ENCODE measurements around the gene MB. TPM values are rescaled to one million over a fixed set of nuclear protein-coding genes. Genes with fewer than 3 reads are reported as not detected.

Gene MB
- total RNA-seq, 4 donors from 2014 or later: 5.6 to 11.7 (median 9.8) TPM

DNA sequence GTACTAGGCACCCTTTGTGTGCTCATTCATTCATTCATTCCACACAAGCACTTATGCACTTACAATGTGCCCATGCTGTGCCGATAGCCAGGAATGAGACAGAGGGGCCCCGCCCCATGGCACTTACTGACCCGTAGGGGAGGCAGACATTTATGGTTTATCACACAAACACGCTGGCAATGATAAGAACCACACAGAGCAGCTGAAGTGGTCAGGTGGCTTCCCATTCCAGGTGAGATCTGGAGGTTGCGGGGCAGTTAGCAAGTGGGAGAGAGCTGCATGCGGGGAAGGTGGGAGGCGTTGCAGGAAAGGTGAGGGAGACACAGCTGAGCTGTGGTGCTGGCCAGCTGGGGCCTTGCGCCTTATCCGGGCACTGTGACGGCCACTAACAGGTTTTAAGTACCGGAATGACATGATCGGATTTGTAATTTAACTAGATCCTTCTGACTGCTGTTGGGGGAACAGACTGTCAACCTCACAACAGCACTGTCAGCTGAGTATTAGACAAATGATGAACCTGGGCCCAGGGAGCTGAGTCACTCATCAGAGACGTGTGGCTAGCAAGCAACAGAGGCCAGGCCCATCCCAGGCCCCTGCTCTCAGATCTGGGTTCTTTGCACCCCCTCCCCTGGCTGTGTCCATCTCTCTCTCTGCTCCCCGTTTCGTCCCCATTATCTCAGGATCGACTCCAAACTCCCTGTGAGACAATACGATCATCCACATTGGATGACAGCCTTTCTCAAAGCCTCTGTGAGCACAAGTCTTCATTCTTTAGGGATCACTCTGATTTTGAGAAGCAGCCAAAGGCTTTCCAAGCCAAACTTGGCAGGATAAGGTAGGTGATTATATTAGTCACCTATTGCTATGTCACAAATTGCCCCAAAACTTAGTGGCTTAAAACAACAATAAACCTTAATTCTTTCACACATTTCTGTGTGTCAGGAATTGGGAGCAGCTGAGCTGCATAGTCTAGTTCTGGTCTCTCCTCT, 48.1 kb downstream of the MB start:
- Histone ChIP-seq H3K27ac (no peak overlapping the region), H3K27me3 (no peaks in the 10 kb centered on the region), H3K36me3 (no peaks in the 10 kb centered on the region), H3K4me1 (peaks cover 0 to 16% (median 0%) of the 10 kb centered on the region in 4 donors), H3K4me3 (no peak overlapping the region), H3K9me3 (no peaks in the 10 kb centered on the region)
- TF ChIP-seq, protein P1, sequence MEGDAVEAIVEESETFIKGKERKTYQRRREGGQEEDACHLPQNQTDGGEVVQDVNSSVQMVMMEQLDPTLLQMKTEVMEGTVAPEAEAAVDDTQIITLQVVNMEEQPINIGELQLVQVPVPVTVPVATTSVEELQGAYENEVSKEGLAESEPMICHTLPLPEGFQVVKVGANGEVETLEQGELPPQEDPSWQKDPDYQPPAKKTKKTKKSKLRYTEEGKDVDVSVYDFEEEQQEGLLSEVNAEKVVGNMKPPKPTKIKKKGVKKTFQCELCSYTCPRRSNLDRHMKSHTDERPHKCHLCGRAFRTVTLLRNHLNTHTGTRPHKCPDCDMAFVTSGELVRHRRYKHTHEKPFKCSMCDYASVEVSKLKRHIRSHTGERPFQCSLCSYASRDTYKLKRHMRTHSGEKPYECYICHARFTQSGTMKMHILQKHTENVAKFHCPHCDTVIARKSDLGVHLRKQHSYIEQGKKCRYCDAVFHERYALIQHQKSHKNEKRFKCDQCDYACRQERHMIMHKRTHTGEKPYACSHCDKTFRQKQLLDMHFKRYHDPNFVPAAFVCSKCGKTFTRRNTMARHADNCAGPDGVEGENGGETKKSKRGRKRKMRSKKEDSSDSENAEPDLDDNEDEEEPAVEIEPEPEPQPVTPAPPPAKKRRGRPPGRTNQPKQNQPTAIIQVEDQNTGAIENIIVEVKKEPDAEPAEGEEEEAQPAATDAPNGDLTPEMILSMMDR (IDR thresholded peaks at IDR 0.05): no peak
- no peak for TF ChIP-seq POLR2A (IDR thresholded peaks at IDR 0.05)
- DNase-seq: no peak

DNA sequence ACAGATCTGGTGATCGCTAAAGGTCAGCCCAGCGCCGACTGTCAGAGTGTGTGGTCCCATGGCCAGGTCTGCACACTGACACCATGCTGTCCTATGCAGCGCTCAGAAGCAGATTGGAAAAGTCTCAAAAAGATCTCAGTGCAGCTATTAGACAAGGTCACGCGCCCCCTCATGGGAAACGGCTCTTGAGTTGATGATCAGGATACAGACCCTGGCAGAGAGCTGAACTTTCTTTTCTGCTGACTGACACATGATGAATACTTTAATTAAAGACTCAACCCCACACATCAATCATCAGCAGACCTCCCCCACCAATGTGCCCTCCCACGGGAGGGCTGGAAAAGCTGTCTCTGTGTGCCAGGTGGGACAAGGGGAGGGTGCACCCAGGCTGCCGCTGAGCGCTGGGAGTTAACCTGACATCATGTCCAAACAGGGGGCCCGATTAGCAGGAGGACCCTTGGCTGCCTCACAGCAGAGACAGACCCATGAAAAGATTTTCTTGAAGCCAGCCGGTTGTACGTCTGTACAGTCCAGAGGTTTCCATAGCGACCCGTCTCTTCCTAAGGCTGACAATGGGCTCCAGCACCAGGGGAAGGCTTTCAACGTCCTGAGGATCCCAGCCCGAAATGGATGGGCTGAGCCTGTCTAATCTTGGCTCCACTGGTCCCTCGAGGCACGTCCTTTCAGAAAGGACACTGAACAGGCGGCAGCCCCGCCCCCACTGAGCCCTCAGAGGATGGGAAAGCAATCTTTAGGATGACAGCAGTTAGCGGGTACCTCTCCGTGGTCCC, 49.6 kb downstream of the MB start:
- TF ChIP-seq POLR2A (IDR thresholded peaks at IDR 0.05): no peak
- TF ChIP-seq, protein P1 (IDR thresholded peaks at IDR 0.05): no peak
- no peak overlapping the region for H3K4me3 ChIP-seq
- no peak overlapping the region for H3K27ac ChIP-seq
- H3K36me3 ChIP-seq: no peaks in the 10 kb centered on the region
- H3K9me3 ChIP-seq: no peaks in the 10 kb centered on the region
- DNase-seq: no peak
- no peaks in the 10 kb centered on the region for H3K27me3 ChIP-seq
- peaks cover 0 to 16% (median 0%) of the 10 kb centered on the region in 4 donors for H3K4me1 ChIP-seq

DNA sequence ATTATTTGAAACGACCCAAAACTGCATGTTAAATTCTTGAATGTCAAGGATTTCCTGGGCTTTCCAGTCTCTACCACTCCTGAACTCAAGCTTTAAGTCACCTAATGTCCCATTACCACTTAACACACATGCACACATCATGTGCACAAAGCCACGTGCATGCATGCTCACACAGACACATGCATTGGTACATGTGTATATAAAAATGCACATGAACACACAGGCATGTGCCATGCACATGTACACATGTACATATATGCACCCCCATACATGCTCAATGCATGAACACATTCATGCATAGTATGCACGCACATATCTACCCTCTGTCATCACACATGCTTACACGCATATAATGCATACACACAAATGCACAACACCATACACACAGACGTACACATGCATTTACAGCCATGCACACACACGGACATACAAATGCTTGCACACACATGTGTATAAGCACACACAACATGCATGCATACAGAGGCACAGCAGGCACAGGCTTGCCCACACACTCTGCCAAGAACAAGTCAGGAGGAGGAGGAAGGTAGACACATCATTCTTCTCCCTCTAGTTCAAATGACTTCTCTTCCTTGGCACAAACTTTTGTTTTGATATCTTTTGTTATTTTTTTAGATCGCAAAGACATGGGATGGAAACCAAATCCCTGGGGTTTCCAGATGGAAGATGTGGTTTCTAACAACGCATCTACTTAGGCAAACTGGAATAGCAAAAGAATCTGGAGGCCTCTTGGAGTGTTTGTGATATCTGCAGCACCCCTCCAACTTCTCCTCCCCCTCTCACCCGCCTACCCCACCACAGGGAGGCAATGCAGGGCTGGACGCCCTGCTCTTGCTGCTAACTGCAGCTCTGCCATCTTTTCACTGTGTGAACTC, 51.9 kb downstream of the MB start:
- TF ChIP-seq, protein P1 (IDR thresholded peaks at IDR 0.05): no peak
- TF ChIP-seq POLR2A (IDR thresholded peaks at IDR 0.05): no peak
- H3K27ac ChIP-seq: no peak overlapping the region
- no peaks in the 10 kb centered on the region for H3K27me3 ChIP-seq
- no peaks in the 10 kb centered on the region for H3K36me3 ChIP-seq
- H3K9me3 ChIP-seq: no peaks in the 10 kb centered on the region
- no peak for DNase-seq
- no peak overlapping the region for H3K4me3 ChIP-seq
- H3K4me1 ChIP-seq: peaks cover 0 to 16% (median 0%) of the 10 kb centered on the region in 4 donors

DNA sequence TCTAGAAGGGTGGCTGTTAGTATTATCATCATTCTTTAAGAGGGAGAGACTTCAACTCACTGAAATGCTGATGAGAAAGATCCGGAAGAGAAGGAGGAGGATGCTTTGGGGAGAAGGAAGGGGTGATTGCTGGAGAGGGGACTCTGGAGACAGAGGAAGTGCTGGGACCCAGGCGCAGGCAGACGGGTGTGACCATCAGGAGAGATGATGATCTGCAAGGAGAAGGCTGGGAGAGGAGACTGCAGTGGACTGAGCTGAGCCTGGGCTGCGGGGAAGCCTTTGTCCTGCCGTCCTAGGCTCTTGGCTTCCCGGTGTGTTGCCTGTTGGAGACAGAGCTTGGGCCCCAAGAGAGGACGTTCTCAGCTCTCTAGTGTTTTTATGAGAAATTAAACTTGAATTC, 53.9 kb downstream of the MB start:
- Histone ChIP-seq H3K4me3 (no peak overlapping the region), H3K27me3 (no peaks in the 10 kb centered on the region), H3K4me1 (peaks cover 0 to 16% (median 0%) of the 10 kb centered on the region in 4 donors), H3K9me3 (no peaks in the 10 kb centered on the region), H3K36me3 (no peaks in the 10 kb centered on the region), H3K27ac (no peak overlapping the region)
- DNase-seq: no peak
- no peak for TF ChIP-seq POLR2A (IDR thresholded peaks at IDR 0.05)
- TF ChIP-seq, protein P1 (IDR thresholded peaks at IDR 0.05): no peak

All from Peyer's patch (tissue), 4 donors.